A673 (cell line): ENCODE measurements around the gene C10orf143. TPM values are rescaled to one million over a fixed set of nuclear protein-coding genes. Genes with fewer than 3 reads are reported as not detected.

Experiments used
- BruUV-seq: library from RNA; stranded (reverse); fragments of 400-500 nt; replicated peaks from 2 replicates; lab custom pipeline; 2021; lab: Mats Ljungman, UMichigan
- CTCF ChIA-PET: fragments of 300-600 bp; sonication (Branson Sonifier 250); formaldehyde crosslinking; loops from one replicate; lab custom pipeline; 2022; ENCODE audit warnings: antibody characterized with exemption; lab: Charles Lee
- POLR2A ChIA-PET: fragments of 300-600 bp; sonication (Branson Sonifier 250); formaldehyde crosslinking; loops from one replicate; lab custom pipeline; 2022; ENCODE audit warnings: antibody characterized with exemption; ENCODE audit not compliant: low non-redundant PET; lab: Charles Lee
- DNase-seq: peaks from one replicate; pipeline ENCODE4 v3.0.0-alpha.2; 2015; ENCODE audit warnings: low spot score
- H3K27ac ChIP-seq: fragments of 200-600 bp; sonication (generic); 2 replicates; pipeline ENCODE4 v1.5.1; 2016; ENCODE audit warnings: mixed run types, low read depth, mild to moderate bottlenecking, mixed read lengths, antibody characterized with exemption, low read length; ENCODE audit not compliant: poor library complexity, severe bottlenecking
- H3K27me3 ChIP-seq: fragments of 200-600 bp; sonication (generic); replicated peaks from 2 replicates; pipeline ENCODE4 v1.6.1; 2017; ENCODE audit warnings: mixed run types, low read depth, mild to moderate bottlenecking, mixed read lengths, antibody characterized with exemption, low read length; ENCODE audit not compliant: insufficient read depth, poor library complexity
- H3K36me3 ChIP-seq: fragments of 200-600 bp; sonication (generic); 2 replicates; pipeline ENCODE4 v1.6.1; 2016; ENCODE audit warnings: mixed run types, mild to moderate bottlenecking, mixed read lengths, antibody characterized with exemption, low read length; ENCODE audit not compliant: insufficient read depth, poor library complexity, severe bottlenecking
- H3K4me1 ChIP-seq: fragments of 200-600 bp; sonication (generic); 2 replicates; pipeline ENCODE4 v1.6.1; 2017; ENCODE audit warnings: mixed run types, mild to moderate bottlenecking, mixed read lengths, antibody characterized with exemption, low read length; ENCODE audit not compliant: insufficient read depth, poor library complexity, severe bottlenecking
- H3K4me3 ChIP-seq: fragments of 200-600 bp; sonication (generic); 2 replicates; pipeline ENCODE4 v1.5.1; 2016; ENCODE audit warnings: low read depth, mixed run types, mild to moderate bottlenecking, mixed read lengths, low read length; ENCODE audit not compliant: poor library complexity, severe bottlenecking
- H3K9me3 ChIP-seq: fragments of 200-600 bp; sonication (generic); 2 replicates; pipeline ENCODE4 v1.6.1; 2016; ENCODE audit warnings: mixed run types, low read depth, mild to moderate bottlenecking, mixed read lengths, antibody characterized with exemption, low read length; ENCODE audit not compliant: poor library complexity, severe bottlenecking
- CTCF ChIP-seq: fragments of 300-800, 200-600 bp; sonication (generic); conservative IDR thresholded peaks from 2 replicates; pipeline ENCODE4 v1.5.1; 2017; ENCODE audit warnings: low read depth, mild to moderate bottlenecking, antibody characterized with exemption, low read length, moderate library complexity, mixed read lengths
- EZH2 ChIP-seq: fragments of 200-600 bp; sonication (generic); IDR thresholded peaks from 2 replicates; pipeline ENCODE4 v1.6.1; 2017; ENCODE audit warnings: borderline replicate concordance, low read depth, mild to moderate bottlenecking, mixed read lengths, antibody characterized with exemption, low read length; ENCODE audit not compliant: poor library complexity, severe bottlenecking
- intact Hi-C: fragments of 100-400 bp; cut with micrococcal nuclease; formaldehyde crosslinking; loops from one replicate; pipeline ENCODE4 v1.10.0; 2022; ENCODE audit not compliant: unreplicated experiment
- total RNA-seq: library from RNA; stranded (reverse); gene quantifications from 2 replicates; pipeline ENCODE4 v1.2.3, GENCODE V29; 2021

C10orf143 gene
- total RNA-seq, 1 experiment from 2014 or later: 1.8 TPM

GRCh38 chr10:130137090-130137448 lies 26.4 kb upstream of the C10orf143 start:
- intact Hi-C loops: no loop called here
- CTCF ChIA-PET: interaction anchor here (0.8 kb wide), 1 partner anchor 27 kb away, joined by 4 read pairs; no protein-coding TSS in a partner anchor
- Histone ChIP-seq H3K9me3 (no peaks in the 10 kb centered on the region), H3K27ac (peak overlapping the region; percentile 92), H3K4me3 (peak overlapping the region; percentile 99), H3K36me3 (peaks cover 5% of the 10 kb centered on the region), H3K27me3 (no peaks in the 10 kb centered on the region), H3K4me1 (peaks cover 20% of the 10 kb centered on the region)
- BruUV-seq: no TSS peak
- TF ChIP-seq EZH2: no peak
- no peak for TF ChIP-seq CTCF
- POLR2A ChIA-PET: interaction anchor here (0.6 kb wide), 1 partner anchor 1015 kb away, joined by 3 read pairs; no protein-coding TSS in a partner anchor
- DNase-seq: no peak

GRCh38 chr10:130136226-130137089 lies 25.8 kb upstream of the C10orf143 start, which contains the start of gene GLRX3:
Gene GLRX3, plus strand, starts transcription at chr10:130136391. Its CDS starts 30 bp downstream, at chr10:130136421.
- intact Hi-C loops: loop anchor here (1.0 kb wide), 1 partner anchor 25 kb away; no protein-coding TSS in a partner anchor
- DNase-seq: peak; percentile 92
- CTCF ChIA-PET: interaction anchor here (0.6 to 1.0 kb wide), 3 partner anchors 25 to 164 kb away, joined by 3 to 4 read pairs (median 4); partner anchors contain the start of gene C10orf143
- Histone ChIP-seq H3K9me3 (no peaks in the 10 kb centered on the region), H3K36me3 (peaks cover 5% of the 10 kb centered on the region), H3K27me3 (no peaks in the 10 kb centered on the region), H3K4me3 (peak within 1 kb of the TSS; percentile 99), H3K27ac (peak within 1 kb of the TSS; percentile 92), H3K4me1 (peaks cover 17% of the 10 kb centered on the region)
- TF ChIP-seq EZH2 (no peak), CTCF (no peak)
- POLR2A ChIA-PET: no interaction called here
- BruUV-seq: no TSS peak

GRCh38 chr10:130135676-130136225 lies 25.1 kb upstream of the C10orf143 start:
- intact Hi-C loops: loop anchor here (1.0 kb wide), 1 partner anchor 24 kb away; no protein-coding TSS in a partner anchor
- ChIA-PET POLR2A (no interaction called here), CTCF (interaction anchor here (1.0 kb wide), 1 partner anchor 25 kb away, joined by 3 read pairs; the partner anchor contains the start of gene C10orf143)
- no peaks in the 10 kb centered on the region for H3K9me3 ChIP-seq
- no peak for TF ChIP-seq CTCF
- TF ChIP-seq EZH2: no peak
- no TSS peak for BruUV-seq
- H3K27ac ChIP-seq: peak overlapping the region; percentile 92
- peak overlapping the region; percentile 99 for H3K4me3 ChIP-seq
- H3K27me3 ChIP-seq: no peaks in the 10 kb centered on the region
- no peak for DNase-seq
- peaks cover 5% of the 10 kb centered on the region for H3K36me3 ChIP-seq
- H3K4me1 ChIP-seq: peaks cover 12% of the 10 kb centered on the region
